Left kidney (tissue), 2 donors: ENCODE results near the gene SLC13A4. TPM values are rescaled to one million over a fixed set of nuclear protein-coding genes. Genes with fewer than 3 reads are reported as not detected.
"Not testable (repeated sequence)": the region's sequence is repeated elsewhere in the genome, so short reads cannot be mapped to it uniquely, and the experiment has no call there.

Experiments
- DNase-seq: peaks from one replicate; pipeline ENCODE4 v3.0.0-alpha.2; 2013
- polyA plus RNA-seq: library from polyadenylated mRNA; unstranded; fragments of 120-200 nt; gene quantifications from one replicate; pipeline ENCODE4 v1.2.1, GENCODE V29; 2013; ENCODE audit not compliant: insufficient read length

The SLC13A4 gene
- polyA plus RNA-seq, 1 donor, result 6.2 TPM

- DNase-seq, result no peak
Observed at GRCh38 chr7:135753616-135754413, 25.8 kb upstream of the SLC13A4 start.

- no peak for DNase-seq
Observed at GRCh38 chr7:135748770-135749169, 20.8 kb upstream of the SLC13A4 start, which contains the start of gene FAM180A. FAM180A (minus strand) TSS chr7:135748813; CDS start chr7:135748580, 233 bp downstream.

GRCh38 chr7:135747366-135747765 is 19.4 kb upstream of the SLC13A4 start:
- no peak for DNase-seq

DNA sequence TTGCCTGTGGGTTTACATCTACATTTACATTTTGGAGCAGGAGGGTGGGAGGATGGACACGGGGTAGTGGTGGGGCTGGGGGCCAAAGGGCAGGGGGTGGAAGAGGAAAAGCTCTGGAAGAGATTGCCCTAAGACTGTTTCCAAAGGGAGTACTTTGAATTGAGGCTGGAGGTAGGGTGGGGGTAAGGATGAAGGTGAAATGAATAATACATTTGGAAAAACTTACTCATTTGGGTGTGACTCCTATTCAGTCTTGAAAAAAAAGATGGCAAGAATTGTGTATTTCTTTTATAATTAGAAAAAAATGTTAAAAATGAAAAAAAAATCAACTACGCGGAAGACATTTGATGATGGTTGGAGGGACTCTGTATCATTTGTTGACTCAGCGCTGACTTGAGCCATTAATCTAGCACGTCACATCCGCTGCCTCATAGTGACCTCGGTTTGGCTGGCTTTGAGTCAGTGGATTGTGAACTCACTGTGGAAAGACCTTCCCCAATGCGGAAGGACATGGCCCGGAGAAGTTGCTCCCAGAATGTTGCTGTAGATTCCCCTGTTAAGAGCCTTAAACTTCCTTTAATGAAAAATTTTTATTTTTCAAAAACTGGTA is 17.8 kb upstream of the SLC13A4 start:
- DNase-seq, result peak; percentile 18

DNA sequence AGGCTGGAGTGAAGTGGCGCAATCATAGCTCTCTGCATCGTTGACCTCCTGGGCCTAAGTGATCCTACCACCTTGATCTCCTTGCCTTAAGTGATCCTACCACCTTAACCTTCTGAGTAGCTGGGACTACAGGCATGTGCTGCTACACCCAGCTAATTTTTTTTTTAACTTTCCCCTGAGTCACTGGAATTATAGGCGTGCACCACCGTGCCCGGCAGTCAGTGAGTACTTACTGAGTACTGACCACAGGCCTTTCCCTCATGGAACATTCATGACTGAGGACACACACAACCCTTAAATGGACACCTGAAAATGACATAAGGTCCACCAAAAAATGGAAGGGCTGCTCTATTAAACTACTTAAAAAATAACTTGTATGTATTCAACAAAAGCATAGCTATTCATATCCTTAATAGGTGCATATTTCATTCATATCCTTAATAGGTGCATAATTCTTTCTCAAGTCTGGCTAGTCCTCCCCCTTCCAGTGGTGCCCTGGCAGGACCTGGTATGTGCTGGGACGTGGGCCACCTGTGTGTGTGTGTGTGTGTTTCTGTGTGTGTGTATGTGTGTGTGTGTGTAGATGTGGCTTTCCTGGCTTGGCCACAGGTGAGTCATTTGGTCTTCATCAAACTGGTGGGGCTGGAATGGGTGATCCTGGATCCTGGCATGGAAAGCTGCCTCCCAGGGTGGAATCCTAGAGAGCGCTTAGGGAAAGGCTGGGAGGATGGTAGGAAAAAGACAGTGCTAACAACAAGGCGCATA is 17.1 kb upstream of the SLC13A4 start:
- DNase-seq, result no peak

DNA sequence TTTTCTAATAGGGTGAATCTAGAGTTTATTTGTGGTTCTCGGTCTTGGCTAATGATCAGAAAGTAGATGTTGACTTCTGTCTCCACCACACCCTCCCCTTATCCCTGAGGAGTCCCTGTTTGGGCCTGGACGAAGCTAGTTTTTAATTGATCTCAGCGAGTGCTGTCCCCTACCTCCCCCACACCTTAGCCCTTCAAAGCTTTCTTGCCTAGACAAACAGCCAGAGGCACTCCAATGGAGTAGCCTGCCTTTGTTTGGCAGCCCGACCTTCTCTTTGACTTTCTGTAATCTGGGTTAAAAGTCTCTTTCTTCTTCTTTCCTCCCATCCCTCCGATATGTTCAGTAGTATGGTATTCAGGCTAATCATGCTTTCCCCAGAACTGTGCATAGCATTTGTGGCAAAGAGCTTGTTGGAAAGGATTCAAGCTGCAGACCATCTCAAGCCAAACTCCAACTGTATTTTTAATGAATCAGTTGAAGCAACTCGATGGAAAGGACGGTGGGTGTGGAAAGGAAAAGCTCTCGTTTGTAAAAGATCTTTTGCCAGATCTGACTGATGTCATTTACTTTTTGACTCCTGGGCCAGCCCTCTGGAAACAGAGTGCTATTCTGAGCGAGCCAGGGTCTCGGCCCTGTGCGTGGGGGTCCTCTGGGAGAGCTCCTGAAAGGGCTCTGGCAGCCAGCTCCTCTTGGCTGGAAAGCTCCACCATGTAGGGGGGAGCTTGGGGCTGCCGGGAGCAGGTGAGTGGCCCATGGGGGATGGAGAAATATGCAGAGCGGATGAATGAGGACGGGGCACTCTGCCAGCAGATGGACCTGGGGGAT is 16.1 kb upstream of the SLC13A4 start:
- no peak for DNase-seq

GRCh38 chr7:135742371-135742770 is 14.4 kb upstream of the SLC13A4 start:
- no peak for DNase-seq

DNA sequence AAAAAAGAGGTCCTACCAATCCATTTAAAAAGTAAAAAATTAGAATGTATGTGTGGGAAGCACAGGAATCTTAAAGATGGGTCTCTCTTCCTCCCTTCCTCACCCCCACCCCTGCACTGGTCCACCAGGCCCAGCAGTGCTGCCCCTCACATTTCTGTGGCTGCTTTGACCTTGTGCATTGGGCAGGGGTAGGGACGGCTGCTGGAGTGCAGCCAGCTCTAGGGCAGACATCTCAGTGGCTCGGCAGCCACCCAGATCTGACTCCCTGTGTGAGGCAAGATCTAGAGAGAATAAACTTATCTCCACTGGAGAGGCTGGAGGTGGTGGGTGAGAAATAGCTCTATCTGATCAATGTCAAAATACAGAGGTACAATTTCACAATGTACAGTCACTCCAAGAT is 13.9 kb upstream of the SLC13A4 start:
- DNase-seq, result no peak

DNA sequence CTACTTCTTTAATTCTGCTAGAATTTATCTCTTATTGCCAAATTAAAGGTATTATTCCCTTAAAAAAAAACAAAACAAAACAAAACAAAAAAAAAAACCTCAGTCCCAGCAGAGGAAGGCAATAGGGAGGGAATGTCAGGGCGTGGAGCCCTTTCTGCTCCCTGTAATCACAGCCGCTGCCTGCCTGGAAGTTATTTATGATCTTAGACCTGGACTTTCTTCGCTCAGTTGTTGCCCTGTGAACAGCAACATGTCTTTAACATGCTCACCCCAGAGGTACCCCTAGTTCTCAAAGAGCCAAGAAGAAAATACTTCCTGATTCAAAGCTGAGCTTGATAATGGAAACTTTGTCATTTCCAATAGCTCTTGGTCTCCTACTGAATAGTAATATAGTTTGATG is 12.9 kb upstream of the SLC13A4 start:
- no peak for DNase-seq

- not testable (repeated sequence) for DNase-seq
Observed at GRCh38 chr7:135737306-135737647, 9.3 kb upstream of the SLC13A4 start.

- no peak for DNase-seq
Observed at GRCh38 chr7:135736586-135737305, 8.8 kb upstream of the SLC13A4 start.

GRCh38 chr7:135734343-135734689 is 6.3 kb upstream of the SLC13A4 start:
- DNase-seq, result no peak

DNA sequence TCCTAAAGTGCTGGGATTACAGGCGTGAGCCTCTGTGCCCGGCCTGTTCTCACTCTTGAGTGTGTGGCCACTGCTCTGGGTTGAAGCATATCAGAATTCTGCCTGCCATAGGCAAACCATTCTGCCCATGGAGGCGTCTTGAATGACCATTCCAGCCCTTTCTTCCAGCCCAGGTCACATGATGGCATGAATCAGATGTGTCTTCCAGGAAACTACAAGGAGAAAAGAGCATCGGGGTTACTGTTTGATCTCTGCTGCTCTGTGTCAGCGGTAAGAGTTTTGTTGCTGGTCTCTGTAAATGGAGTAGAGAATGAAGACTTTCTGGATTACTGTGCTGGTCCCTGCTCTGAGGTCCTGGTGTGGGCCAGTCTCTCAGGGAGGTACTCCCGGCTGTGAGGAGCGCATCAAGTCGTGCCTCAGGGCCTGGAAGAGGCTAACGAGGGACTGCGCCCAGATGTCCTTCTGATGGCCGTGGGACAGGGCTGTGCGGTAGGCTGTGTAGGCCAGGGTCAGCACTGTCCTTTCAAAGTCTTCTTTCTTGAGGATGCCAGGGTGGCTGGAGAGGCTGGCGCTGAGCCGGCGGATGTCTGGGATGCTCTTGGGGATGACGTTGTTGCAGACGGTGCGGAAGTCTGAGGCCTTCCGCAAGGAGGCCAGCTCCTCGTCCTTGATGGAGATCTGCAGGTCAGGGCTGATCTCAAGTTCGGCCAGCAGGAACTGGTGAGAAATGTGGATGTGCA is 5.8 kb upstream of the SLC13A4 start:
- DNase-seq, result no peak

- no peak for DNase-seq
Observed at GRCh38 chr7:135731131-135731530, 3.1 kb upstream of the SLC13A4 start.

DNA sequence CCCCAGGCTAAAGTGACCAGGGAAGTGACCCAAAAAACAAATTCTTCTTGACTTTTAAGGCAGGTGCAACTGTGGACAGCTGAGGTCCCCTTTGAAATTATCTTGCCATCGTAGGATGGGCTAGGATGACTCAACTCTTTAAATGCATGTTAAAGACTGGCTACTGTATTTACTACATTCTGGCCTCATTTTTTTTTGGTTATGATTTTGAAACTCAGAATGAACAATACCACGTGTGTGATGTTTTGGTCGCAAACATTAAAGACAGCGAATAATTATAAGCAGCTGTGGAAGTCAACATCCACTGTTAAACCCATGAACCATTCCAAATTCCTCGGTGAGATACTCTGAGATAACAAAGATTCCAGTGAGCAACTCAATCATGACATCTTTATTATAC is 1.2 kb upstream of the SLC13A4 start:
- DNase-seq, result no peak

DNA sequence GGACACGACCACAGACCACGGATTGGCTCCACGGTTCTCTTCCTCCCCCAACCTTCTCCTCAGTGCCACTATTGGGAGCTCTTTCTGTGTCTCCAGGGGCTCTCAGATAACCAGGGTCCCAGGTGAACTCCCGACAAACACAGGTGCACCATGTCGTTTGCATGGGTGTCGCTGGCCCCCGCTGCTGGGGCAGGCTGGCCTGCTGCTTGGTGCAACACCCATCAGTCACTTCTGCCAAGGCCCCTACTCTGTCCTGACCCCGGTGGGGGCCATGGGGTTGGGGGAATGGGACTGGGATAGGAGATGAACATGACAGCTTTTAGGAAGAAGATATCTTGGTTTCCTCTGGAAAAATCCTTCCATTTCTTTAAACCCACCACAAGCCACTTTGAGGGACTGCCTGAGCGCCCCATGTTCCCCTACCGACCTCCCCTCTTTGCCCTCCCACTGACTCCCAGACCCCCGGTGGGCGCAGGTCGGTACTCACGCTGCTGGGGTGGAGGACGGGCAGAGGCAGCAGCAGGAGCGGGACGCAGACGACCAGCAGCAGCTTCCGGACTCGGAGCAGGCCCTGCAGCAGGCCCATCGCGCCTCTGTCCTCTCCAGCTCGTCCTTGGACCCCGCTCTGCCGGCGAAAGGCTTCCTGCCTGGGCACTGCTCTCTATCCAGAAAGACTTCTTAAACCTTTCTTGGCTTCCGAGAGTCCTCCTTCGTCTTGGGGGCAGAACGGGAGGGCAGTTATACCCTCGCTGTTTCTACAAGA is 894 bp downstream of the SLC13A4 start:
- DNase-seq, result no peak

DNA sequence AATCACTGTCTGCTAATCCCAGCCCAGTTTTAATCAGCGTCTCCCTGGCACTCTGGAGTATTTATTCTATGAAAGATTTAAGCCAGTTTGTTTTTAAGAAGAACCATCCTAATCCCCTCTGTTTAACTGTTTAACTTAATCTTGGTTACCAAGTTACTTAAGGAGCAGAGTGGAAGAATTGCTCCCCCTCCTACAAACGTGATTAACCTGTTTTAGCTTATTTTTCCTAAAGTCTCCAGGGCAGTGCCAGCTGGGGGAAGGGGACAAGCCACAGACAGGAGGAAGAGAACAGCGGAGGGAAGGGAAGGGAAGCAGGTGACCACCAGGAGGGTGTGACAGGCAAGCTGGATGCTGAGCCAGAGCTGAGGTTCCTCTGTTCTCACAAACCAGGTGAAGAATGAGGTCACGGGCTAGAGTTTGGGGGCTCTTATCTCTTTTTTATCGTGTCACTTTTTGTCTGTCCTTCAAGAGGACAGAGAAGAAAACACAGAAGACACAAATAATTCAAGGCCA is 1.7 kb downstream of the SLC13A4 start:
- DNase-seq, result no peak

GRCh38 chr7:135723411-135723810 is 4.6 kb downstream of the SLC13A4 start:
- DNase-seq, result no peak

GRCh38 chr7:135721198-135721820 is 6.7 kb downstream of the SLC13A4 start:
- no peak for DNase-seq
